ENCODE data around the gene FAM156B. TPM values are rescaled to one million over a fixed set of nuclear protein-coding genes. Genes with fewer than 3 reads are reported as not detected.
"Not testable (repeated sequence)": the region's sequence is repeated elsewhere in the genome, so short reads cannot be mapped to it uniquely, and the experiment has no call there.

The FAM156B gene
- total and polyA plus RNA-seq, 4 donors, result 3.5 to 8.8 (median 4.7) TPM

- not testable (repeated sequence) for H3K9me3 ChIP-seq (ENCODE audit: control insufficient read depth in 4 of 4, low read length in 3 of 4); H3K4me1 ChIP-seq (ENCODE audit: control insufficient read depth in 4 of 4, insufficient read depth in 4 of 4, low read length in 3 of 4); H3K4me3 ChIP-seq (ENCODE audit: low read depth in 1 of 3, low read length in 3 of 3); H3K27ac ChIP-seq (ENCODE audit: low read depth in 1 of 2, low read length in 2 of 2); H3K36me3 ChIP-seq (ENCODE audit: control insufficient read depth in 4 of 4, insufficient read depth in 3 of 4, low read depth in 1 of 4, low read length in 3 of 4); DNase-seq (ENCODE audit: low spot score); H3K9ac ChIP-seq (ENCODE audit: low read depth in 1 of 2, low read length in 2 of 2); H3K27me3 ChIP-seq (ENCODE audit: control insufficient read depth in 4 of 4, insufficient read depth in 4 of 4, low read length in 3 of 4)
- WGBS, result no CpG with 5 or more reads among the region's 9 CpGs
Observed at GRCh38 chrX:52913681-52914080, 16.6 kb downstream of the FAM156B start.

- not testable (repeated sequence) for DNase-seq (ENCODE audit: low spot score)
Observed at GRCh38 chrX:52914704-52915103, 17.6 kb downstream of the FAM156B start.

GRCh38 chrX:52923781-52924241 is 26.7 kb downstream of the FAM156B start:
- no peaks in the 10 kb centered on the region for H3K36me3 ChIP-seq (ENCODE audit: control insufficient read depth in 4 of 4, insufficient read depth in 3 of 4, low read depth in 1 of 4, low read length in 3 of 4)
- no peak overlapping the region for H3K4me3 ChIP-seq (ENCODE audit: low read depth in 1 of 3, low read length in 3 of 3)
- H3K27ac ChIP-seq (ENCODE audit: low read depth in 1 of 2, low read length in 2 of 2), result no peak overlapping the region
- DNase-seq (ENCODE audit: low spot score), result no peak
- H3K9ac ChIP-seq (ENCODE audit: low read depth in 1 of 2, low read length in 2 of 2), result no peak overlapping the region
- H3K27me3 ChIP-seq (ENCODE audit: control insufficient read depth in 4 of 4, insufficient read depth in 4 of 4, low read length in 3 of 4), result no peaks in the 10 kb centered on the region
- TF ChIP-seq HNF4A (conservative IDR thresholded peaks at IDR 0.05) (no peak), EGR1 (IDR thresholded peaks at IDR 0.05; ENCODE audit: low read depth in 2 of 2) (no peak), HNF4G (IDR thresholded peaks at IDR 0.05) (no peak), REST (IDR thresholded peaks at IDR 0.05) (no peak), ZBTB33 (IDR thresholded peaks at IDR 0.05) (no peak), SP1 (IDR thresholded peaks at IDR 0.05) (no peak), RAD21 (IDR thresholded peaks at IDR 0.05) (no peak), CTCF (IDR thresholded peaks at IDR 0.05; ENCODE audit: low read depth, low read length, missing input control) (no peak), FOXA1 (IDR thresholded peaks at IDR 0.05) (no peak), RXRA (IDR thresholded peaks at IDR 0.05) (no peak), ATF3 (IDR thresholded peaks at IDR 0.05) (no peak), TAF1 (conservative IDR thresholded peaks at IDR 0.05) (no peak), FOXA2 (IDR thresholded peaks at IDR 0.05) (no peak), NR2F2 (IDR thresholded peaks at IDR 0.05) (no peak)
- WGBS, result 72% methylated on average over 4 of the region's 4 CpGs
- no peaks in the 10 kb centered on the region for H3K9me3 ChIP-seq (ENCODE audit: control insufficient read depth in 4 of 4, low read length in 3 of 4)
- peaks cover 0 to 8% (median 4%) of the 10 kb centered on the region in 4 donors for H3K4me1 ChIP-seq (ENCODE audit: control insufficient read depth in 4 of 4, insufficient read depth in 4 of 4, low read length in 3 of 4)

More at GRCh38 chrX:52914704-52915103, 17.6 kb downstream of the FAM156B start:
- H3K27me3 ChIP-seq (ENCODE audit: control insufficient read depth in 4 of 4, insufficient read depth in 4 of 4, low read length in 3 of 4); H3K27ac ChIP-seq (ENCODE audit: low read depth in 1 of 2, low read length in 2 of 2); H3K36me3 ChIP-seq (ENCODE audit: control insufficient read depth in 4 of 4, insufficient read depth in 3 of 4, low read depth in 1 of 4, low read length in 3 of 4); H3K4me3 ChIP-seq (ENCODE audit: low read depth in 1 of 3, low read length in 3 of 3); H3K4me1 ChIP-seq (ENCODE audit: control insufficient read depth in 4 of 4, insufficient read depth in 4 of 4, low read length in 3 of 4); H3K9ac ChIP-seq (ENCODE audit: low read depth in 1 of 2, low read length in 2 of 2); H3K9me3 ChIP-seq (ENCODE audit: control insufficient read depth in 4 of 4, low read length in 3 of 4): not testable (repeated sequence)
- WGBS, result no CpG with 5 or more reads among the region's 3 CpGs

GRCh38 chrX:52930214-52930613 is 33.1 kb downstream of the FAM156B start:
- WGBS, result 85% methylated on average over 6 of the region's 6 CpGs
- H3K4me3 ChIP-seq (ENCODE audit: low read depth in 1 of 3, low read length in 3 of 3); H3K27me3 ChIP-seq (ENCODE audit: control insufficient read depth in 4 of 4, insufficient read depth in 4 of 4, low read length in 3 of 4); H3K27ac ChIP-seq (ENCODE audit: low read depth in 1 of 2, low read length in 2 of 2); H3K9ac ChIP-seq (ENCODE audit: low read depth in 1 of 2, low read length in 2 of 2); H3K9me3 ChIP-seq (ENCODE audit: control insufficient read depth in 4 of 4, low read length in 3 of 4); DNase-seq (ENCODE audit: low spot score); H3K36me3 ChIP-seq (ENCODE audit: control insufficient read depth in 4 of 4, insufficient read depth in 3 of 4, low read depth in 1 of 4, low read length in 3 of 4): not testable (repeated sequence)
- peaks cover 0 to 12% (median 9%) of the 10 kb centered on the region in 4 donors for H3K4me1 ChIP-seq (ENCODE audit: control insufficient read depth in 4 of 4, insufficient read depth in 4 of 4, low read length in 3 of 4)

All from liver (tissue), 9 donors.